Right atrium auricular region (tissue), 2 donors: ENCODE measurements around the gene ZFC3H1. TPM values are rescaled to one million over a fixed set of nuclear protein-coding genes. Genes with fewer than 3 reads are reported as not detected.

Source experiments
- DNase-seq: peaks from one replicate; pipeline ENCODE4 v3.0.0-alpha.2; 2019; ENCODE audit warnings: low spot score
- H3K27ac ChIP-seq, 2 donors: fragments of 200-600 bp; sonication (generic); 1 replicate in 1 of 2; 2 replicates in 1 of 2; pipeline ENCODE4 v1.5.1; 2016 to 2019
- H3K27me3 ChIP-seq, 2 donors: fragments of 200-600 bp; sonication (generic); one replicate each; pipeline versions ENCODE4 v1.5.1 to v1.6.0; 2017 to 2019
- H3K36me3 ChIP-seq: fragments of 200-600 bp; sonication (generic); one replicate; pipeline ENCODE4 v1.5.1; 2016
- H3K4me1 ChIP-seq, 2 donors: fragments of 200-600 bp; sonication (generic); one replicate each; pipeline versions ENCODE4 v1.5.1 to v1.6.0; 2017 to 2019
- H3K4me3 ChIP-seq, 2 donors: fragments of 200-600 bp; sonication (generic); 1 replicate in 1 of 2; 2 replicates in 1 of 2; pipeline ENCODE4 v1.5.1; 2017 to 2019; ENCODE audit warnings: mild to moderate bottlenecking in 1 of 2, moderate library complexity in 1 of 2
- H3K9me3 ChIP-seq, 2 donors: fragments of 200-600 bp; sonication (generic); one replicate each; pipeline ENCODE4 v1.5.1; 2019
- CTCF ChIP-seq, 2 donors: fragments of 200-600 bp; sonication (generic); IDR thresholded peaks; one replicate each; pipeline ENCODE4 v1.5.1; 2019; ENCODE audit warnings: antibody characterized with exemption in 2 of 2
- total RNA-seq, 2 donors: library from RNA; depleted of rRNA; stranded (reverse); fragments of >200 nt; gene quantifications; one replicate each; pipeline ENCODE4 v1.1.0, GENCODE V29; 2016

ZFC3H1 gene
- total RNA-seq, 2 donors from 2014 or later = 19.5 to 22.8 TPM

- no peak overlapping the region for H3K27ac ChIP-seq
Observed at GRCh38 chr12:71625476-71625875, 38.2 kb downstream of the ZFC3H1 start.

GRCh38 chr12:71621938-71622337 is 41.7 kb downstream of the ZFC3H1 start:
- H3K4me1 ChIP-seq = peaks cover 0 to 8% of the 10 kb centered on the region in 2 donors
- TF ChIP-seq CTCF (IDR thresholded peaks at IDR 0.05) = no peak
- no peak overlapping the region for H3K4me3 ChIP-seq
- H3K9me3 ChIP-seq = no peaks in the 10 kb centered on the region
- no peaks in the 10 kb centered on the region for H3K27me3 ChIP-seq
- peaks cover 93% of the 10 kb centered on the region for H3K36me3 ChIP-seq
- no peak overlapping the region for H3K27ac ChIP-seq
- DNase-seq = no peak

More at GRCh38 chr12:71625476-71625875, 38.2 kb downstream of the ZFC3H1 start:
- Histone ChIP-seq H3K4me3 (no peak overlapping the region), H3K4me1 (peaks cover 0 to 8% of the 10 kb centered on the region in 2 donors), H3K27me3 (no peaks in the 10 kb centered on the region), H3K9me3 (no peaks in the 10 kb centered on the region), H3K36me3 (peaks cover 89% of the 10 kb centered on the region)
- DNase-seq = no peak
- no peak for TF ChIP-seq CTCF (IDR thresholded peaks at IDR 0.05)

GRCh38 chr12:71610031-71610795 is 53.4 kb downstream of the ZFC3H1 start:
- H3K27me3 ChIP-seq = no peaks in the 10 kb centered on the region
- DNase-seq = no peak
- no peak overlapping the region for H3K4me3 ChIP-seq
- H3K27ac ChIP-seq = no peak overlapping the region
- H3K9me3 ChIP-seq = no peaks in the 10 kb centered on the region
- TF ChIP-seq CTCF (IDR thresholded peaks at IDR 0.05) = no peak
- no peaks in the 10 kb centered on the region for H3K4me1 ChIP-seq
- peaks cover 83% of the 10 kb centered on the region for H3K36me3 ChIP-seq

- peaks cover 58% of the 10 kb centered on the region for H3K36me3 ChIP-seq
Observed at GRCh38 chr12:71607494-71608330, 55.9 kb downstream of the ZFC3H1 start.

GRCh38 chr12:71605039-71605438 is 58.6 kb downstream of the ZFC3H1 start:
- H3K9me3 ChIP-seq = no peaks in the 10 kb centered on the region
- H3K36me3 ChIP-seq = peaks cover 33% of the 10 kb centered on the region
- H3K27me3 ChIP-seq = no peaks in the 10 kb centered on the region
- H3K4me3 ChIP-seq = no peak overlapping the region
- no peak for DNase-seq
- no peak overlapping the region for H3K27ac ChIP-seq
- no peaks in the 10 kb centered on the region for H3K4me1 ChIP-seq
- no peak for TF ChIP-seq CTCF (IDR thresholded peaks at IDR 0.05)

More at GRCh38 chr12:71607494-71608330, 55.9 kb downstream of the ZFC3H1 start:
- Histone ChIP-seq H3K4me3 (no peak overlapping the region), H3K4me1 (no peaks in the 10 kb centered on the region), H3K27me3 (no peaks in the 10 kb centered on the region), H3K9me3 (no peaks in the 10 kb centered on the region), H3K27ac (no peak overlapping the region)
- TF ChIP-seq CTCF (IDR thresholded peaks at IDR 0.05) = no peak
- DNase-seq = no peak
